ENCODE results near the gene CUEDC2. TPM values are rescaled to one million over a fixed set of nuclear protein-coding genes. Genes with fewer than 3 reads are reported as not detected.

CUEDC2 gene
- total RNA-seq, 1 donor from 2014 or later = 101 TPM

DNA sequence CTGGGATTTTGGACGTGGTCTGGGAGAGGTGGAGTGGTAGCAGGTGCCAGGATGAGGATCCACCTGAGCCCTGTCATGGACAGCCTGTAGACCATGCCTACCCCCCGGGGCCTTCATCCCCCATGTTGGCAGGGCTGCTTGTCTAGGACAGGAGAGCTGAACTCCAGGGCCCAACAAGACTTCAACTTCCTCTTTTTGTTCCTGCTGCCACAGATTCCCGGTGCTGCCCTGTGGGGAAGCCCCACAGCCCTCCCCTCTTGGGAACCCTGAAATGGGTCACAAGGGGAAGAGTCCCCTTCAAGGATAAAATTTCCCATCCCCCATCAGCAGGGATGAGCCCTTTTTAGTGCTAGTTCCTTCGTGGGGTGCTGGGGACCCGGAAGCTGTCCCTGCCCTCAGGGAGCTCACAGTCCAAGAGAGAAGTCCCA lies 1.3 kb upstream of the CUEDC2 start:
- intact Hi-C loops (cut with DNase I) = no loop called here
- DNase-seq (ENCODE audit: low spot score) (no peak), ATAC-seq (no peak)

GRCh38 chr10:102431452-102432124 lies 786 bp downstream of the CUEDC2 start:
- intact Hi-C loops (cut with DNase I) = no loop called here
- ATAC-seq (peak; percentile 5), DNase-seq (ENCODE audit: low spot score) (no peak)

DNA sequence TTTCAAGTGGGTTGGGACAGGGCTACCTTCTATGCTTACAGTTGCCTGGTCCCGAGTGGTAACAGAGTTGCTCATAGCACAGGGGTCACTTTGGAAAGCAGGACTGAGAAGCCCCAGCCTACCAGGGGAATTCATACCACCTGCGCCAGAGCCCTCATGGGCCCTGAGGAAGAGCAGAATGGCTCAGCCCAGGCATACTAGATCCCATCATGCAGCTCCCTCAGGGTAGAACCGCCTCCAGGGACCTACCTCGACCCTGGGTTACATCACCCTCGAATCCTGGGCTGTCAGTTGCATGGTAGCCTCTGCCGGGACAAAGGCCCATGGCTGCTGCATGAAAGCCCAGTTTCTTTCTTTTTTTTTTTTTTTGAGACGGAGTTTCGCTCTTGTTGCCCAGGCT lies 2.9 kb downstream of the CUEDC2 start:
- no peak for DNase-seq (ENCODE audit: low spot score)
- intact Hi-C loops (cut with DNase I) = no loop called here
- ATAC-seq = no peak

- DNase-seq (ENCODE audit: low spot score) (no peak), ATAC-seq (no peak)
- intact Hi-C loops (cut with DNase I) = no loop called here
These were observed 5.5 kb downstream of the CUEDC2 start for GRCh38 chr10:102426803-102427287.

DNA sequence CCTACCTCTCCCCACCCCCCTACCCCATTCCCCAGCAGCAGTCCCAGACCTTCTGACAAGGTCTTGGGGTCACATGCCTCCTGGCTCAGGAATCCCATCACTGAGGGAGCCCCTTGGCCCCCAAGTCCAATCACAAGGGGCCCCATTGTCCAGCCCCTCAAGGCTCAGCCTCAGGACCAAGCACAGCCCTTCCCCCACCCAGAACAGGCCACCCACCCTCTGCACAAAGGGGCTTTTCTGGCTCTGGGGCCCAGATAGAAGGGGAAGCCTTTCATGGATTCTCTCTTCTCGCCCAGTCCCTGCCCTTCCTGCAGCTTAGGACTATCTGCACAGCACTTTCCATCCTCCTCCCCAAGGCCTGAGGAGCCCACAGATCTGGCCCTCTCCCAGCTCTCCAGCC lies 6.9 kb downstream of the CUEDC2 start:
- ATAC-seq = no peak
- no peak for DNase-seq (ENCODE audit: low spot score)

GRCh38 chr10:102424916-102425315 lies 7.5 kb downstream of the CUEDC2 start:
- intact Hi-C loops (cut with DNase I) = no loop called here
- DNase-seq (ENCODE audit: low spot score) (no peak), ATAC-seq (no peak)

More for the DNA sequence above, 6.9 kb downstream of the CUEDC2 start:
- intact Hi-C loops (cut with DNase I) = no loop called here

GRCh38 chr10:102424145-102424544 lies 8.2 kb downstream of the CUEDC2 start:
- no peak for DNase-seq (ENCODE audit: low spot score)
- intact Hi-C loops (cut with DNase I) = no loop called here
- no peak for ATAC-seq

- DNase-seq (ENCODE audit: low spot score) = no peak
- intact Hi-C loops (cut with DNase I) = no loop called here
- ATAC-seq = no peak
These were observed 8.9 kb downstream of the CUEDC2 start for GRCh38 chr10:102423372-102423968.

GRCh38 chr10:102422545-102423129 lies 9.7 kb downstream of the CUEDC2 start:
- intact Hi-C loops (cut with DNase I) = no loop called here

DNA sequence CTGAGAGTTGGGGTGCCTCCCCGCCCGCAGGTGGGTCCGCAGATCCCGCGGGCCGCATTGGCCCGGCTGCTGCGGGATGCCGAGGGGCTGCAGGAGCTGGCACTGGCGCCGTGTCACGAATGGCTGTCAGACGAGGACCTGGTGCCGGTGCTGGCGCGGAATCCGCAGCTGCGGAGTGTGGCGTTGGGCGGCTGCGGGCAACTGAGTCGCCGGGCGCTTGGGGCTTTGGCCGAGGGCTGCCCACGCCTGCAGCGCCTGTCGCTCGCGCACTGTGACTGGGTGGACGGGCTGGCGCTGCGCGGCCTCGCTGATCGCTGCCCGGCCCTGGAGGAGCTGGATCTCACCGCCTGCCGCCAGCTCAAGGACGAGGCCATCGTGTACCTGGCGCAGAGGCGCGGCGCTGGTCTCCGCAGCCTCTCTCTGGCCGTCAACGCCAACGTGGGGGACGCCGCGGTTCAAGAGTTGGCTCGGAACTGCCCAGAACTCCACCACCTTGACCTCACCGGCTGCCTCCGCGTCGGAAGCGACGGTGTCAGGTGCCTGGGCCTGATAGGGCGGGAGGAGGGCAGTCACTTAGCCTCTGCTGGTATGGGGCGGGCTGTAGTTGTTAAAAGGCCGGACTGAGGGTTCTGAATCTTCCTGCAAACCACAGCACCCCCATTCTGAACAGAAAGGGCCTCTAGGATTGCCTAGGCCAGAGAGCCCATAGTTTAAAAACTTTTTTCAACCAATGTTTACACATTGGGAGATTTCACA lies 10.4 kb downstream of the CUEDC2 start:
- DNase-seq (ENCODE audit: low spot score) = no peak
- intact Hi-C loops (cut with DNase I) = no loop called here
- no peak for ATAC-seq

More at GRCh38 chr10:102422545-102423129, 9.7 kb downstream of the CUEDC2 start:
- peak; percentile 84 for DNase-seq (ENCODE audit: low spot score)
- ATAC-seq = peak; percentile 66

GRCh38 chr10:102421507-102421756 lies 10.9 kb downstream of the CUEDC2 start:
- ATAC-seq (no peak), DNase-seq (ENCODE audit: low spot score) (no peak)
- intact Hi-C loops (cut with DNase I) = no loop called here

DNA sequence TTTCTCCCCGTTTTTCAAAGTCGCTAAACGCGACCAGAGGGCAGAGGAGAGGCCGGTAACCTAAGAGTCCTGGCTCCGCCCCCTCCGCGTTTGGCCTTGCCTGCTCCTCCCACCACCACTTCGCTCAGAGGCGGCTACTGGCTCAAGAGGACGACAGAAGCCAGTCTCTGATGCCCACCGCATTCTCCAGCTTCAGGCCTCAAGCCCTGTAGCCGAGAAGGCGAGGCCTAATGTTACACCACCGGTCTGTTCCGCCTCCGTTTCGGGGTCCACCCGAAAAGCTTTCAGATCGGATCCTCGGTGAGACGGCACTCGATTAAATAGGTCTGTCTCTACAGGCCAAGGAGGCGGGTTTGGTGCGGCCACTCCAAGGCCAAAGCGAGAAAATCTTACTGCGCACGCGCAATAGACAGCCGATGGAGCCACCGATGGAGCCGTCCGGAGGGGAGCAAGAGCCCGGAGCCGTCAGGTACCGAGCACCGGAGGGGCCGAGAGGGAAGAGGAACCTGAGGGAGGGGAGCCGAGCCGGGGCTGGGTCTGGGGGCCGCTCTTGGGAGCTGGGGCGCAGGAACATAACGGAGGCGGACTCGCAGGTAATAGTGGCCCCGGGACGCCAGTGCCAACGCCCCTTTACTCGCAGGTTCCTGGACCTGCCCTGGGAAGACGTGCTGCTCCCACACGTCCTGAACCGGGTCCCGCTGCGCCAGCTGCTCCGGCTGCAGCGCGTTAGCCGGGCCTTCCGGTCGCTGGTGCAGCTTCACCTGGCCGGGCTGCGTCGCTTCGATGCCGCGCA lies 11.5 kb downstream of the CUEDC2 start, which contains the start of gene FBXL15:
FBXL15 (plus strand) TSS at position 123 of the 793 bp plus-strand sequence; CDS start at position 417, 294 bp downstream.
- peak; percentile 99 for DNase-seq (ENCODE audit: low spot score)
- intact Hi-C loops (cut with DNase I) = no loop called here
- ATAC-seq = peak; percentile 93

GRCh38 chr10:102420181-102420713 lies 12.1 kb downstream of the CUEDC2 start:
- no peak for ATAC-seq
- intact Hi-C loops (cut with DNase I) = no loop called here
- no peak for DNase-seq (ENCODE audit: low spot score)

DNA sequence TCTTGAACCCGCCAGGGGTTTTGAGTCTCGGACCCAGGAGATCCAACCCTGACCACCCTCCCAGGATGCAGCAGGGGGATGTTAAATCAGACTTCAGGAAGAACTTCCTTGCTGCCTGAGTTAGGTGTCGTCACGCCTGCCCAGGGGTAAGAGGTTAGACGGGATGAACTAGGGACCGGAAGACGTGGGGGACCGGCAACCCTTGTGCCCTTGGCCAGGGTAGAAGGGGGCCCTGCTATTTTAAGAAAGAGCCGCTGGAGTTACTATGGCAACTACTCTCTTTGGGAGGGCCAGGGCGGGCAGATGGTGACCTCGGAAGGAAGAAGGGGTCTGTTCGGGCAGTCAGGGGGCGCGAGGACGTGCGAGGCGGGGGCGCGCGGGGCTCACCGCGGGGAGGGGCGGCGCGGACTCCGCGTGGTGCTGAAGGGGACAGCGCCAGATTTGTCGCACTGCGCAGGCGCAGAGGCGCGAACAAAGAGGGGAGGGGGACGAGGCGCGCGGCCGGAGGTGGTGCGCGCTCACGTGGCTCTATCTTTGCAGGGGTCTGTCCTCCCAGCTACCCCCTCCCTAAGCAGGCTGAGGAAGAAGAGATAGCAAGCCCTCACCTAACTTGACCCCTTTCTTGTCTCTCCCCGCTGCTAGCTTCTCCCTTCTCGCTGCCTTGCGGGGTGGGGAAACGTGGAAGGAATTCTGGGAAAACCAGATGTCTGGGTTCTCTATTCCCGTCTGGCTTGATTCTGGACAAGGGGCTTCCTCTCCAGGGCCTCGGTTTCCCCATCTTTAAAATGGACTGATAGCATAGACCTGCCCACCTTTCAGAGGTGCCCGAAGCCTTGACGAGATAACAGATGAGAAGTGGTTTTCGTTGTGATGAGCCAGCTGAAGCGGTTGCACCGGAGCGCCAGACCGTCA lies 12.8 kb downstream of the CUEDC2 start:
- peak; percentile 79 for DNase-seq (ENCODE audit: low spot score)
- intact Hi-C loops (cut with DNase I) = no loop called here
- ATAC-seq = peak; percentile 40

DNA sequence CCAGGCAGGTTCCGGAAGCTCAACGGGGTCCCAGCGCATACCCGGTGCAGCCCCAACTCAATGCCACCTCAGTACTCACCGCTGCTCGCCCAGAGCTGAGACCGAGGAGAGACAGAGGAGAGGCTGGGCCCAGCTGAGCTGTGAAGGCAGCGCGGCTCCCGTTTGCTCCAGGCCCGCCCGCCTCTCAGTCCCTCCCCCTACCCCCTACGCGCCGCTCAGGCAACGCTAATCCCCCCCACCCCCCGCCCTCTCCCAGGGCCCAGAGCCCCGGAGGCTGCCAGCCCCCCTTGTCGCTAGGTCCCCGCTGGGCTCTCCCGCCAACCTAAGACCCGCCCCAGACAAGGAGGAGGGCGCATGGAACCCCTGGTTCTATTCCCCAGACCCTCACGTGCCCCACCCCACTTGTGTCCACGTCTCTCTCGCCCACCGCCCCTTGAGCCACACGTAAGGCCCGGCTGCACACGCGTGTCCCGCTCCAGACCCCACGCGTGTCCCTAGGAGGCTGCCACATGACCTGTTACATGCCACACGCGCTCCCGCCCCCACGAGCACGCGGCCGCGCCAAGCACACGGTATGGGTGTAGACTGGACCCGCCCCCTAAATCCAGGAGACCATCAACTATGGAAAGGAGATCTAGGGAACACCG lies 13.6 kb downstream of the CUEDC2 start, which contains the start of gene PSD:
PSD (minus strand) TSS at position 164 of the 647 bp plus-strand sequence. CDS start 1,747 bp downstream, outside the sequence.
- DNase-seq (ENCODE audit: low spot score) (no peak), ATAC-seq (no peak)
- intact Hi-C loops (cut with DNase I) = no loop called here

DNA sequence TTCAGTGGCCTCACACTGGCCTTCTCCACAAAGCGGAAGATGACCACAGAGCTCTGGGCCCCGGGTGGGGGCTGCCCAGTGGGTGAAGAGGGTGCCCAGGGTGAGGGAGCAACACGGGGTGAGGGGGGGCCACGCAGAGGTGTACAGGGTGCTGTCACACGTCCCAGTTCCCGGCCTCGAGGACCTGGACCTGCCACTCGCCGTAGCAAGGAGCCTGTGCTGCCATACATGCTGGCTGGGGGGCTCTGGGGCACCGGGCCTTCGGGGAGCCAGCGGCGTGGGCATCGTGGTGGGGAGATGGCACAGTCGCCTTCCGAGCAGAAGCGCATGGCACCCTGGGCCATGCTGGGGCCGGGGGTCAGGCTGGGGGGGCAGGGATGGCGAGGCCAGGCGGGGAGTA lies 15.7 kb downstream of the CUEDC2 start:
- intact Hi-C loops (cut with DNase I) = no loop called here
- ATAC-seq (no peak), DNase-seq (ENCODE audit: low spot score) (no peak)

GRCh38 chr10:102416283-102416682 lies 16.1 kb downstream of the CUEDC2 start:
- intact Hi-C loops (cut with DNase I) = no loop called here
- DNase-seq (ENCODE audit: low spot score) (no peak), ATAC-seq (no peak)
